Tibial nerve (tissue), 4 donors: ENCODE measurements around the gene GPANK1. TPM values are rescaled to one million over a fixed set of nuclear protein-coding genes. Genes with fewer than 3 reads are reported as not detected.

ENCODE experiments used
- DNase-seq, 2 donors: peaks; one replicate each; pipeline ENCODE4 v3.0.0-alpha.2; 2019; ENCODE audit warnings: low spot score in 2 of 2
- H3K27ac ChIP-seq, 4 donors: fragments of 200-600 bp; sonication (generic) in 3 of 4; one replicate each; pipeline ENCODE4 v1.5.1; 2017 to 2019; ENCODE audit warnings: mild to moderate bottlenecking in 1 of 4
- H3K27me3 ChIP-seq, 2 donors: fragments of 200-600 bp; sonication (generic) in 1 of 2; one replicate each; pipeline versions ENCODE4 v1.5.1 to v1.6.0; 2017 to 2019
- H3K36me3 ChIP-seq, 3 donors: fragments of 200-600 bp; sonication (generic); one replicate each; pipeline ENCODE4 v1.5.1; 2018 to 2019
- H3K4me1 ChIP-seq, 4 donors: fragments of 200-600 bp; sonication (generic) in 3 of 4; one replicate each; pipeline ENCODE4 v1.5.1; 2017 to 2019
- H3K4me3 ChIP-seq, 4 donors: fragments of 200-600 bp; sonication (generic) in 3 of 4; one replicate each; pipeline ENCODE4 v1.5.1; 2017 to 2019; ENCODE audit warnings: mild to moderate bottlenecking in 1 of 4, moderate library complexity in 1 of 4
- H3K9me3 ChIP-seq, 4 donors: fragments of 200-600 bp; sonication (generic) in 3 of 4; one replicate each; pipeline ENCODE4 v1.5.1; 2017 to 2019
- CTCF ChIP-seq, 5 experiments: fragments of 200-600 bp in 3 of 5; fragments of 450-650 bp in 2 of 5; sonication (generic) in 3 of 5; IDR thresholded peaks; one replicate each; pipeline ENCODE4 v1.5.1; 2016 to 2019; ENCODE audit warnings: antibody characterized with exemption in 5 of 5, mild to moderate bottlenecking in 3 of 5, moderate library complexity in 2 of 5
- EP300 ChIP-seq, 2 donors: sonication (generic); formaldehyde crosslinking; IDR thresholded peaks; one replicate each; pipeline ENCODE4 v1.6.1; 2017; ENCODE audit warnings: antibody characterized with exemption in 2 of 2, mild to moderate bottlenecking in 1 of 2
- POLR2A ChIP-seq, 2 donors: fragments of 450-650 bp; IDR thresholded peaks; one replicate each; pipeline ENCODE4 v1.6.1; 2017; ENCODE audit warnings: antibody characterized with exemption in 2 of 2, mild to moderate bottlenecking in 2 of 2, moderate library complexity in 2 of 2
- WGBS, 2 donors: methylation state at CpG; one replicate each; pipeline ENCODE4 v1.1.5; 2018; 5-methylcytosine and 5-hydroxymethylcytosine counted together
- small RNA-seq: library from RNA; depleted of rRNA; stranded (forward); fragments of <200 nt; gene quantifications from one replicate; pipeline ENCODE3, GENCODE V24; 2016
- total RNA-seq, 4 donors: library from RNA; depleted of rRNA; stranded (reverse); fragments of >200 nt; gene quantifications; one replicate each; pipeline ENCODE4 v1.1.0, GENCODE V29; 2016

The GPANK1 gene
- total RNA-seq, 4 donors from 2014 or later, result 18.8 to 30.0 (median 26.5) TPM

GRCh38 chr6:31617010-31617409, 47.8 kb downstream of the GPANK1 start:
- Histone ChIP-seq H3K9me3 (no peaks in the 10 kb centered on the region), H3K36me3 (no peaks in the 10 kb centered on the region), H3K4me1 (peaks cover 0 to 13% (median 9%) of the 10 kb centered on the region in 4 donors), H3K27me3 (no peaks in the 10 kb centered on the region), H3K27ac (no peak overlapping the region), H3K4me3 (no peak overlapping the region)
- no peak for DNase-seq
- TF ChIP-seq EP300 (IDR thresholded peaks at IDR 0.05) (no peak), CTCF (IDR thresholded peaks at IDR 0.05) (no peak), POLR2A (IDR thresholded peaks at IDR 0.05) (no peak)
- WGBS, 2 donors, result 84 to 91% methylated on average over 2 of the region's 2 CpGs

GRCh38 chr6:31615748-31616147, 49.0 kb downstream of the GPANK1 start:
- 35 to 50% methylated on average over 7 of the region's 7 CpGs for WGBS, 2 donors
- DNase-seq, result no peak
- Histone ChIP-seq H3K4me1 (peaks cover 0 to 6% (median 2%) of the 10 kb centered on the region in 4 donors), H3K27me3 (no peaks in the 10 kb centered on the region), H3K36me3 (no peaks in the 10 kb centered on the region), H3K9me3 (no peaks in the 10 kb centered on the region), H3K4me3 (peak overlapping the region in 3 of 4 donors; percentile 3 to 39 (median 18)), H3K27ac (peak overlapping the region in 3 of 4 donors; percentile 35 to 53 (median 40))
- no peak for TF ChIP-seq CTCF (IDR thresholded peaks at IDR 0.05)

- Histone ChIP-seq H3K4me1 (peaks cover 0 to 6% (median 2%) of the 10 kb centered on the region in 4 donors), H3K36me3 (no peaks in the 10 kb centered on the region), H3K27ac (peak within 1 kb of the TSS in 3 of 4 donors; percentile 35 to 53 (median 40)), H3K4me3 (peak within 1 kb of the TSS in 3 of 4 donors; percentile 3 to 39 (median 18)), H3K27me3 (no peaks in the 10 kb centered on the region), H3K9me3 (no peaks in the 10 kb centered on the region)
- TF ChIP-seq CTCF (IDR thresholded peaks at IDR 0.05), result no peak
- peak in 1 of 2 donors; percentile 29 for TF ChIP-seq EP300 (IDR thresholded peaks at IDR 0.05)
- TF ChIP-seq POLR2A (IDR thresholded peaks at IDR 0.05), result no peak
- 58 to 59% methylated on average over 6 of the region's 6 CpGs for whole genome bisulfite sequencing, 2 donors
- DNase-seq, result no peak
Observed at GRCh38 chr6:31614684-31615578, 49.9 kb downstream of the GPANK1 start, which contains the start of gene AIF1. Gene AIF1 (plus strand): TSS chr6:31615234. CDS start chr6:31615330, 96 bp downstream.

GRCh38 chr6:31614075-31614619, 50.6 kb downstream of the GPANK1 start:
- 72 to 78% methylated on average over 8 of the region's 8 CpGs for WGBS, 2 donors
- Histone ChIP-seq H3K9me3 (no peaks in the 10 kb centered on the region), H3K4me3 (no peak overlapping the region), H3K36me3 (no peaks in the 10 kb centered on the region), H3K27me3 (no peaks in the 10 kb centered on the region), H3K27ac (no peak overlapping the region), H3K4me1 (peaks cover 0 to 1% (median under 1%) of the 10 kb centered on the region in 4 donors)
- TF ChIP-seq EP300 (IDR thresholded peaks at IDR 0.05) (no peak), CTCF (IDR thresholded peaks at IDR 0.05) (no peak), POLR2A (IDR thresholded peaks at IDR 0.05) (no peak)
- no peak for DNase-seq

Small RNA genes within 50 kb of the gene (small RNA-seq; reads per million reads assigned to genes)
- gene MIR4646 (not detected), gene MIR6832 (not detected), gene RF00019 (not detected), gene SNORA38 (5.1 reads per million, percentile 84 among the genes with 10 or more reads in this experiment), gene UQCRHP1 (not detected)

Other genes starting within 250 kb of the GPANK1 start
- gene MICB, start 166.9 kb downstream of the GPANK1 start, total RNA-seq, result 1 to 10 TPM; 1.0 to 8.0 (median 4.1) TPM
- not detected for gene MCCD1, start 136.0 kb downstream of the GPANK1 start, total RNA-seq
- 100 to 1,000 TPM; 306 to 436 (median 358) TPM for gene DDX39B, start 123.0 kb downstream of the GPANK1 start, total RNA-seq
- gene ATP6V1G2, start 118.4 kb downstream of the GPANK1 start, total RNA-seq, result 1 to 10 TPM in 3 of 4 donors, under 1 TPM in 1; 0.60 to 3.8 (median 2.2) TPM
- 10 to 100 TPM; 26.2 to 30.2 (median 27.7) TPM for gene NFKBIL1, start 117.4 kb downstream of the GPANK1 start, total RNA-seq
- not detected for gene LTA, start 92.7 kb downstream of the GPANK1 start, total RNA-seq
- gene TNF, start 89.4 kb downstream of the GPANK1 start, total RNA-seq, result not detected
- gene LTB, start 82.6 kb downstream of the GPANK1 start, total RNA-seq, result not detected
- gene LST1, start 78.7 kb downstream of the GPANK1 start, total RNA-seq, result 10 to 100 TPM; 15.7 to 86.5 (median 20.8) TPM
- gene NCR3, start 72.0 kb downstream of the GPANK1 start, total RNA-seq, result not detected
- 10 to 100 TPM; 27.1 to 66.3 (median 50.4) TPM for gene AIF1, start 49.8 kb downstream of the GPANK1 start, total RNA-seq
- 100 to 1,000 TPM in 2 of 4 donors, 10 to 100 TPM in 2; 71.4 to 113 (median 88.0) TPM for gene PRRC2A, start 44.3 kb downstream of the GPANK1 start, total RNA-seq
- gene BAG6, start 12.3 kb downstream of the GPANK1 start, total RNA-seq, result 100 to 1,000 TPM; 189 to 228 (median 210) TPM
- 1 to 10 TPM in 1 of 4 donors, under 1 TPM in 2, not detected in 1; 0.63 to 2.0 (median 0.90) TPM for gene APOM, start 9.1 kb downstream of the GPANK1 start, total RNA-seq
- 10 to 100 TPM; 13.8 to 23.3 (median 20.5) TPM for gene C6orf47, start 4.2 kb downstream of the GPANK1 start, total RNA-seq
- 100 to 1,000 TPM; 183 to 207 (median 188) TPM for gene CSNK2B, start 1.1 kb upstream of the GPANK1 start, total RNA-seq
- 10 to 100 TPM in 2 of 4 donors, 1 to 10 TPM in 2; 7.6 to 13.0 (median 9.8) TPM for gene LY6G5B, start 5.0 kb upstream of the GPANK1 start, total RNA-seq
- gene LY6G5C, start 16.1 kb upstream of the GPANK1 start, total RNA-seq, result under 1 TPM in 1 of 4 donors, not detected in 3; 0.84 TPM
- gene ABHD16A, start 38.3 kb upstream of the GPANK1 start, total RNA-seq, result 10 to 100 TPM; 37.1 to 62.1 (median 49.9) TPM
- gene LY6G6F, start 41.9 kb upstream of the GPANK1 start, total RNA-seq, result not detected
- gene LY6G6D, start 50.4 kb upstream of the GPANK1 start, total RNA-seq, result not detected
- not detected for gene LY6G6C, start 56.7 kb upstream of the GPANK1 start, total RNA-seq
- gene MPIG6B, start 58.4 kb upstream of the GPANK1 start, total RNA-seq, result not detected
- 100 to 1,000 TPM; 134 to 193 (median 166) TPM for gene DDAH2, start 64.3 kb upstream of the GPANK1 start, total RNA-seq
- 100 to 1,000 TPM; 216 to 341 (median 246) TPM for gene CLIC1, start 71.5 kb upstream of the GPANK1 start, total RNA-seq
- gene MSH5, start 75.0 kb upstream of the GPANK1 start, total RNA-seq, result 10 to 100 TPM; 12.2 to 25.5 (median 18.4) TPM
- gene SAPCD1, start 97.7 kb upstream of the GPANK1 start, total RNA-seq, result 1 to 10 TPM in 3 of 4 donors, not detected in 1; 1.5 to 5.5 (median 4.8) TPM
- gene VWA7, start 112.3 kb upstream of the GPANK1 start, total RNA-seq, result under 1 TPM; 0.21 to 0.66 (median 0.35) TPM
- gene VARS1, start 130.8 kb upstream of the GPANK1 start, total RNA-seq, result 10 to 100 TPM; 40.8 to 58.6 (median 50.1) TPM
- 10 to 100 TPM; 23.9 to 31.8 (median 28.4) TPM for gene LSM2, start 142.0 kb upstream of the GPANK1 start, total RNA-seq
- gene HSPA1L, start 150.3 kb upstream of the GPANK1 start, total RNA-seq, result 1 to 10 TPM in 2 of 4 donors, under 1 TPM in 2; 0.20 to 2.4 (median 1.2) TPM
- gene HSPA1A, start 150.5 kb upstream of the GPANK1 start, total RNA-seq, result 100 to 1,000 TPM; 170 to 304 (median 221) TPM
- 100 to 1,000 TPM; 134 to 186 (median 168) TPM for gene HSPA1B, start 162.7 kb upstream of the GPANK1 start, total RNA-seq
- 10 to 100 TPM; 25.8 to 44.6 (median 33.8) TPM for gene NEU1, start 197.8 kb upstream of the GPANK1 start, total RNA-seq
- gene SLC44A4, start 214.0 kb upstream of the GPANK1 start, total RNA-seq, result under 1 TPM in 3 of 4 donors, not detected in 1; 0.22 to 0.84 (median 0.59) TPM
- gene EHMT2, start 232.7 kb upstream of the GPANK1 start, total RNA-seq, result 10 to 100 TPM; 38.2 to 63.9 (median 46.8) TPM
- 1 to 10 TPM in 3 of 4 donors, under 1 TPM in 1; 0.63 to 3.5 (median 2.9) TPM for gene ZBTB12, start 237.1 kb upstream of the GPANK1 start, total RNA-seq